HG03354 (cell line): ENCODE data around the gene BMERB1.
"Not testable (repeated sequence)": the region's sequence is repeated elsewhere in the genome, so short reads cannot be mapped to it uniquely, and the experiment has no call there.

ENCODE experiments used
- ATAC-seq: cut with Tn5 transposase; IDR thresholded peaks from one replicate; pipeline ENCODE4 v1.9.1; 2021; ENCODE audit warnings: mild to moderate bottlenecking; ENCODE audit not compliant: unreplicated experiment, poor library complexity, severe bottlenecking

BMERB1 gene

GRCh38 chr16:15544405-15544804 lies 110.0 kb downstream of the BMERB1 start:
- ATAC-seq, result no peak

DNA sequence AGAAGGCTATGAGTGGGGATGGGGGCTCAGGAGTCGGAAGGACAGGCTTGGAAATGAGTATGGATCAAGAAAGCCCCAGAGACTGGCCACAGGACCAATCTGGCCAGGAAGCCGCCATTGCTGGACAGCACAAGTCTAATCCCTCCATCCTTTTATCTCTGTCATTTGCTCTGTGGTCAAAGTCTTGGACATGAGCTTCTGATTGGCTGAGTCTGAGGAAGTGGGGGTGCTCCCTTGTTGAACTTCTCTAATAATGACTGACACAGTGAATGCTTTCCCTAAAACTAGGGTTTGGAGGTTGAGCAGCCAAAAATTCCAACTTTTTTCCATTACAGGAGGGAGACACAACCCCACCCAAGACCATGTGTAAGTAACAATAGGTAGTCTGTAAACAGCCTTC lies 111.2 kb downstream of the BMERB1 start:
- ATAC-seq, result no peak

DNA sequence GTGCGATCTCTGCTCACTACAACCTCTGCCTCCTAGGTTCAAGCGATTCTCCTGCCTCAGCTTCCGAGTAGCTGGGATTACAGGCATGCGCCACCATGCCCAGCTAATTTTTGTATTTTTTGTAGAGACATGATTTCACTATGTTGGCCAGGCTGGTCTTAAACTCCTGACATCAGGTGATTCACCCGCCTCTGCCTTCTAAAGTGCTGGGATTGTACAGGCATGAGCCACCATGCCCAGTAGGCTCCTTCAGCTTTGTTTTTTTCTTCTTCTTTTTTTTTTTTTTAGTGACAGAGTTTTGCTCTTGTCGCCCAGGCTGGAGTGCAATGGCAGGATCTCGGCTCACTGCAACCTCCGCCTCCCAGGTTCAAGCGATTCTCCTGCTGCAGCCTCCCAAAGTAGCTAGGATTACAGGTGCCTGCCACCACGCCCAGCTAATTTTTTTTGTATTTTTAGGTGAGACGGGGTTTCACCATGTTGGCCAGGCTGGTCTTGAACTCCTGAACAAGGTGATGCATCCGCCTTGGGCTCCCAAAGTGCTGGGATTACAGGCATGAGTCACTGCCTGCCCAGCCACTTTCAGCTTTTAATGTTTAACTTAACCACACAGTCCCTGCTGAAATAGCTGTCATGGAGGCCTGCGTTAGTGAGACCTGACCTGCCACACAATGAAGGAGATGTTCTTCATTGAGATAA lies 112.8 kb downstream of the BMERB1 start:
- ATAC-seq, result not testable (repeated sequence)

DNA sequence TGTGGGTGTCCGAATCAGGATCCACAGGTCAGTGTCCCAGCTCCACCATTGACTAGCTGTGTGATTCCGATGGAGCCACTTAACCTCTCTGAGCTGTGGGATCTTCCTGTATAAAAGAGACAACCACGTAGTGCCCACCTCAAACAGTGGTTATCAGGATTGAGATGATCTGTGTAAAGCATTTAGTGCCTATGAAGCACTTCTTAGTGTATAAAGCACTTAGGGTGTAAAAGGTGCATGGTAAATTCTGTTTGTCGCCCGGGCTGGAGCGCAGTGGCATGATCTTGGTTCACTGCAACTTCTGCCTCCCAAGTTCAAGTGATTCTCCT lies 113.3 kb downstream of the BMERB1 start:
- ATAC-seq, result no peak

DNA sequence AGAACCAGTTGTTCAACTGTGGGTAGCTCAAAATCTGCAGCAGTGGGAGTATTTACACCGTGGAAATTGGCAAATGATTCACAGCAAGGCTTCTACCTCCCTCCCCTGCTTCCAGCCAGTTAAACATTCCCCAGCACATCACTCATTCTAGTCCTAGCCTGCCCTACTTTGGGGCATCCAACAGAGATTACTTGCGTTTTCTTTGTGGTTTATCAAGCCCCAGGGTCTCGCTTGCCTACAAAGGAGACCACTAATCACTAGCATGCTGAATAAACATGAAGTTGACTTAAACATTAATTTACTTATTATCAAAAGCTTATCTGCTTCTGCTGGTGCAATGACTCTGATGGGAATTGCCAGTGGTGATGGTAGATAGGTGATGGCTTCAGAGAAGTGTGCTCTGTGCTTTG lies 114.1 kb downstream of the BMERB1 start:
- no peak for ATAC-seq

DNA sequence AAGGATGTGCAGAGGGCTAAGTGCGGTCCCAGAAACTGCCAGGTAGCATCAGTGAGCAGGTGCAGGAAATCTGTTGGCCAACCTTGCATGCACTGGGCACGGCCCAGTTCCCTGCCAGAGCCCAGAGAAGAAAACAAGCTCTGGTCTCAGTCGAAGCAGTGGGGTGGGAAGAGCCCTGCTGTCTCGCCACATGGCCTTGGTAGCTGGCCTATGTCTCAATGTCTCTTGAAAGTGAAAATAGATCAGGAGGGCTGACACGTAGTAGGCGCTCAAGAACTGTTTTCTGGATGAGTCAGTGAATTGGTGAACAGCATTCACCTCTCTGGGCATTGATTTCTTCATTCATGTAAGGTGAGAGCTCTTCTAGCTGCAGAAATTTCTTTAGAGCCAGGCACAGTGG lies 118.1 kb downstream of the BMERB1 start:
- no peak for ATAC-seq

GRCh38 chr16:15553313-15554088 lies 119.1 kb downstream of the BMERB1 start:
- ATAC-seq, result no peak

DNA sequence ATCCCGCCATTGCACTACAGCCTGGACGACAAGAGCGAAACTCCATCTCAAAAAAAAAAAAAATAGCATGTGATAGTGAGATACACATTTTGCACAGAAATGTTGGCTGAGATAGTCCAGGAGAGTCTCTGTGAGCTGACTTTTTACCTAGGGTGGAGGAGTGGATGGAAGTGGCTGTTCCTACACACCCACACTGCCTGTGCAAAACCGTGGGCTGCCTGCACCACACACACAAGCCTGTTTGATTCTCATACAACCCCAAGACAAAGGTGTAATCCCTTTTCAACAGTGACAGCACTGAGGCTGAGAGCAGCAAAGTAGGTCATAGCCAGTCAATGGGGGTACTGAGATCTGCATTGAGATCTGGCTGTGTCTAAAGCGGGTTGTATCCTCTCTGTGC lies 121.7 kb downstream of the BMERB1 start:
- no peak for ATAC-seq

DNA sequence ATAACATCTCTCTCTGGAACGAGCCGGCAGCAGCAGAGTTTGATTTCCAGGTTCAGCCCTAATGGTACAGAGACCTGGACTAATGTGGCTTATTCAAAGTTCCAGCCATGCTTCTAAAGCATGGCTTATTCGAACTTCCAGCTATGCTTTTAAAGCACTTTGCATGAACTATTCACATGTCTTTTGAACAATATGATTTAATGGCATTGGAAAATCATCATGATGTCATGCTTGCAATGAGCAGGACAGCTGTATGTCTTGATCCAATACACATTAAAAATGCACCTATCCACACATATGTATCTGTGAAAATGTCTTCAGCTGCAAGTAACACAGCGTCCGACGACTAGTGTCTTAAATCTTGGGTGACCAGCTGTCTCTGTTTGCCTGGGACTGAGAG lies 122.9 kb downstream of the BMERB1 start:
- no peak for ATAC-seq

- ATAC-seq, result no peak
These were observed 124.8 kb downstream of the BMERB1 start for GRCh38 chr16:15559176-15559575.

DNA sequence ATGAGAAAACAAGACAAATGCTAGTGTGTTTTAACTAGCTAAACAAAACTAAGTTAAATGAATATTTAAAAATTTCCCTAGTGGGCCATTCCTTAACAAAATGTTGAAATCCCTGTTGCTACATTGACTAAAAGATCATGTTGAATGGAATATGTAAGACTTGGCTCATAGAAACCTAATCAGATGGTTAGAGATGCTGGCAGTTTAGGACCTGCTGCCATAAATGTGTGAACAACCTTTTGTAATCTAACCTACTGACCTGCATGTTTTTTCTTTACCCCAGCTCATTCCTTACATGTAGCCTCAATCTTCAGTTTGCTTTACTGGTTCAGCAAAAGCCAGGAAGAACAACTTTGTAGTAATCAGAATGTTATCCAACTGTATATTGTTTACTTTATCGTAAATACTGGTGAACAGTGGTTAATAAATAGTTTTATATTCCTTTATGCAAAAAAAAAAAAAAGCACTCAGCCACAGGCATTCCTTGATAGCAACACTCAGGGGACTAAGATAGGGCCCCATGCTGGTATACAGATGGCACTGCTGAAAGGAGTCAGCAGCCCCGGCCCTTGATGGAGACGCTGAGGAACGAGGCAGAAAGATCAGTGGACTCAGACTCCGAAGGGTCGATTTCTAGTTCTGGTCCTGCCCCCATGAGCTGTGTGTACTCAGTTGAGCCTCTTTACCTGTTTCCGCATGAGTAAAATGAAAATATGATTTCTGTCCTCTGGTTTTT lies 130.4 kb downstream of the BMERB1 start:
- no peak for ATAC-seq

DNA sequence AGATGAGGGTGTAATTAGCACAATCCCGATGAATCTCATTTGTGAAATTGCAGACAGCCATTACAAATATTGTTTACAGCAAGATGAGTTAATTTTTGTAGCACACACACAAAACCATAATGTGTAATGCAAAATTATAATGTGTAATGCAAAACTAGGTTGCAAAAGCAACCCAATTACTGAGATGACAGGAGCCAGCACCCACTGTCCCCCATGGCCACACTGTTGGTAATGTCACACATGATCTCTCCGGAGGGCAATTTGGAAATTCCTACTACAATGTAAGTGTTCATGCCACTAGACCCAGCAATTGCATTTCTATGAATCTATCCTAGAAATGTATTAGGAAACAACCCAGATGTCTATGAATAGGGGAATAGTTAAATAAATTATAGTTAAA lies 131.7 kb downstream of the BMERB1 start:
- ATAC-seq, result no peak

- no peak for ATAC-seq
These were observed 133.4 kb downstream of the BMERB1 start for GRCh38 chr16:15567823-15568222.

GRCh38 chr16:15570666-15571065 lies 136.3 kb downstream of the BMERB1 start:
- not testable (repeated sequence) for ATAC-seq

DNA sequence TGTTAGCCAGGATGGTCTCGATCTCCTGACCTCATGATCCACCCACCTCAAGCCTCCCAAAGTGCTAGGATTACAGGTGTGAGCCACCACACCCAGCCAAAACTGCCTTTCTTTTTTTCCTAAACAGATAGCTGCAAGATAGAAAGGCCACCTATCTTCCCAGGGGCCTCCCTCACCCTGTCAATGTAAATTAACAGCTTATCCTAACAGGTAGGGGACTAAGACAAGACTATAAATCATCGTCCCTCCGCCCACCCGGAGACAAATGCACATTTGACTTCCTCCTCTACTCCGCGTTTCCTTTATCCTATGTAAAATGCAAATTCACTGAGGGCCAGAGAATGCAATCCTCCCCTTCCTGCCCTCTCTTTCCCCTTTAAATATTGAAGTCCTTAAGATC lies 137.2 kb downstream of the BMERB1 start:
- ATAC-seq, result no peak

GRCh38 chr16:15572329-15573001 lies 138.1 kb downstream of the BMERB1 start:
- ATAC-seq, result no peak

GRCh38 chr16:15573274-15573895 lies 139.0 kb downstream of the BMERB1 start:
- ATAC-seq, result no peak

GRCh38 chr16:15573896-15574613 lies 139.7 kb downstream of the BMERB1 start:
- ATAC-seq, result not testable (repeated sequence)

GRCh38 chr16:15574614-15574948 lies 140.2 kb downstream of the BMERB1 start:
- no peak for ATAC-seq
